NCI-H524 (cell line): ENCODE data around the gene MTFP1.
"Not testable (repeated sequence)": the region's sequence is repeated elsewhere in the genome, so short reads cannot be mapped to it uniquely, and the experiment has no call there.

Source experiments
- DNase-seq, 2 experiments: peaks; one replicate each; lab custom pipeline; 2025; lab: John Stamatoyannopoulos, UW

MTFP1 gene

GRCh38 chr22:30455075-30455840, 29.7 kb downstream of the MTFP1 start:
- no peak for DNase-seq

- DNase-seq = no peak
These were observed 32.4 kb downstream of the MTFP1 start for GRCh38 chr22:30457981-30458380.

- DNase-seq = no peak
These were observed 33.8 kb downstream of the MTFP1 start for GRCh38 chr22:30459181-30460052.

- DNase-seq = no peak
These were observed 34.6 kb downstream of the MTFP1 start for GRCh38 chr22:30460147-30460546.

- not testable (repeated sequence) for DNase-seq
These were observed 35.0 kb downstream of the MTFP1 start for GRCh38 chr22:30460555-30460954.

- no peak for DNase-seq
These were observed 43.6 kb downstream of the MTFP1 start for GRCh38 chr22:30469165-30469564.

- no peak for DNase-seq
These were observed 45.1 kb downstream of the MTFP1 start for GRCh38 chr22:30470655-30471054.

GRCh38 chr22:30471616-30472318, 46.2 kb downstream of the MTFP1 start, which contains the start of gene SEC14L3:
Gene SEC14L3, minus strand, starts transcription at chr22:30472017. Its CDS starts 59 bp downstream, at chr22:30471958.
- peak in 1 of 2 experiments; percentile 20 for DNase-seq

GRCh38 chr22:30472994-30473720, 47.6 kb downstream of the MTFP1 start:
- no peak for DNase-seq

GRCh38 chr22:30474121-30474520, 48.6 kb downstream of the MTFP1 start:
- DNase-seq = no peak

GRCh38 chr22:30474683-30475424, 49.3 kb downstream of the MTFP1 start:
- DNase-seq = no peak
